ELR (cell line): ENCODE data around the gene WWOX.

Experiments
- DNase-seq: peaks from one replicate; pipeline ENCODE4 v3.0.0-alpha.2; 2015; ENCODE audit warnings: low read depth

The WWOX gene

GRCh38 chr16:78437352-78437968 is 338.0 kb downstream of the WWOX start:
- peak; percentile 15 for DNase-seq

DNA sequence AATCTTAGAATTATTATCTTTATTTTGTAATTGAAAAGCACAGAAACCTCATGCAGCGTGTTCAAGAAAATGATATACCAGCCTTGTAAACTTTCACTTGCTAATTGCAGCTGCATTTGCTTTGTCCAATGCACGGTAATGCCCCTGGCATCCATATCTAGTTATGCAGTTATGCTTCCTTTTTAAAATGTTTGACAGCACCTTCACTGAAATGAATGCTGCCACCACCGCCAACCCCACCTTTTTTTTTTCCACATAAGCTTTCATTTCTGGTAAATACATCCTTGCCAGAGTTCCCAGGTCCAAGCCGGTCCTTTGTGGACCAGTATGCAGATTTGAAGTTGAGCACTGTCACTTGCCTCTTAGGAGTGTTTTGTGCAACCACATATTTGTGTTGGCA is 338.8 kb downstream of the WWOX start:
- DNase-seq = no peak

DNA sequence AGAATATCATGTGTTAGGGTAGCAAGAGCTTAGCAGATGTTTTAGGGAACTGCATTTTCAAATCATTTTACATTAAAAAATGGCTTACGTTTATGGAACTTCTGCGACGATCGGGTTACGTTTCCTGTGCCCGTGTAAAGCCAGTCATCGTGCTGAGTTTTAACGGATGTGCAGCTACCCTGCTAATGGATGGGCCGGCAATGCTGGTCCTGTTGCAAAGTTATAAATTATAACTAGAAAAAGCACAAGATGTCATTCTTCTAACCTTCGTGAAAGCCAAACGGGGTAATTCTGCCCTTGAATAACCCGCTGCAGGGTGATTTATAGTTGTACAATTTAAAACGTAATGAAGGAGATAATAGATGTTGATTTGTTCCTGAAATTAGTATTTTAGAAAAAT is 339.2 kb downstream of the WWOX start:
- no peak for DNase-seq

GRCh38 chr16:78439646-78440045 is 340.2 kb downstream of the WWOX start:
- DNase-seq = no peak

- no peak for DNase-seq
These were observed 341.8 kb downstream of the WWOX start for GRCh38 chr16:78441298-78441697.

- DNase-seq = no peak
These were observed 344.3 kb downstream of the WWOX start for GRCh38 chr16:78443542-78444364.

- DNase-seq = no peak
These were observed 346.4 kb downstream of the WWOX start for GRCh38 chr16:78445818-78446217.

DNA sequence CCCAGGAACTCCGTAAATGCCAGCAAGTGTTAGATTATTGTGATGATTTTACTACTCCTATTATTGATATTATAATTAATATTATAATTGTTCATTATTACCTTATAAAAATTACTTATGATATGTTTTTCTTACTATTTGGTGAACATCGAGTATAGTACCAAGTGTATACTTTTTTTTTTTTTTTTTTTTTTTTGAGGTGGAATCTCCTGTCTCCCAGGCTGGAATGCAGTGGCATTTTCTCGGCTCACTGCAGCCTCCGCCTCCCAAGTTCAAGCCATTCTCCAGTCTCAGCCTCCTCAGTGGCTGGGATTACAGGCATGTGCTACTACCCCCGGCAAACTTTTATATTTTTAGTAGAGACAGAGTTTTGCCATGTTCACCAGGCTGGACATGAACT is 347.0 kb downstream of the WWOX start:
- no peak for DNase-seq

DNA sequence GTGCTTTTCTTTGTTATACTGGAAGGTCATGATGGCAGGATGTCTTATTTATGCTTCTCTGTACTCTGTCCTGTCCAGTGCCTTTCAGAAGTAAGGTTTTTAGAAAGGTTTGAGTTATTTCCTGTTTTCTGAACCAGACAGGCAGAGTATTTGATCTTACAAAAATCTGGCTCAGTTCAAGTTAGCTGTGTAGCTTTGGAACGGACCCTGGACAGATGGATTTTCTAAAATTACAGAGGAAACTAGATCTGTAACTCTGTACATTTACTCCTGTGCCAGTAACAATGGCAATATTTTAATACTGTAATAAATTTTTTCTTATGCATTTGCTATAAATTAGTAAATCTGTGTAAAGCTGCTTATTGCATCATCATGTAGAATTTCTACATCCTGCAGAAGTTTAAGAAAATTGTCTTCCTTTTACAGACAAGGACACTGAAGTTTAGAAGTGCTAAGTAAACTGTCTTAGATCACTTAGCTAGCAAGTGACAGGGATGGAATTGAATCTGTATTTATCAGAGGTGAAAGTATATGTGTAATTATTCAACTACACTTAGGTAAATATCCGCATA is 347.6 kb downstream of the WWOX start:
- DNase-seq = no peak

DNA sequence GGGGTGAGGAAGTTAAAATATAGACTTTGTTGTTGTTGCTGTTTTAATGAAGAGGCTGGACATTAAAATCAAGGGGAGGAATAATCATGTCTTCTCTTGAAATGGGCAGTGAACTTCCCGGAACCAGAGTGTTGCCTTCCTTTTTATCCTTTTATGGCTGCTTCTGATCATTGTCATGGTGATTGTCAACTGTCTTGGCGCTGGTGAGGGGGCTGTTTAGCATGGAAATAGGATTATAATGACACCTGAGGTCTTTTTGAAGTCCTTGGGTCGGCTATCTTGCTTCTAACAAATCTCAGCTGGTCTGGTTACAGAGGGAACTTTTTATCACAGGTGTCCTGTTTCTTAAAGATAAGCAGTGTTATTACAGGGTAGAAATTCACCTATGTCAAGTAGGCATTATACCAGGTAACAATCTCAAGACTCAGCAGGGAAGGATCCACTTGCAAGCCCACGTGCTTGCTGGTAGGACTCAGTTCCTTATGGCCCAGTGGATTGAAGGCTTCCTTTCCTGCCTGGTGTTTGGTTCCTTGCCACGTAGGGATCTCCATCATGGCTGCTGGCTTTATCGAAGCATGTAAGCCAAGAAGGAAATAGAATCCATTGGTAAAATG is 349.3 kb downstream of the WWOX start:
- DNase-seq = no peak

DNA sequence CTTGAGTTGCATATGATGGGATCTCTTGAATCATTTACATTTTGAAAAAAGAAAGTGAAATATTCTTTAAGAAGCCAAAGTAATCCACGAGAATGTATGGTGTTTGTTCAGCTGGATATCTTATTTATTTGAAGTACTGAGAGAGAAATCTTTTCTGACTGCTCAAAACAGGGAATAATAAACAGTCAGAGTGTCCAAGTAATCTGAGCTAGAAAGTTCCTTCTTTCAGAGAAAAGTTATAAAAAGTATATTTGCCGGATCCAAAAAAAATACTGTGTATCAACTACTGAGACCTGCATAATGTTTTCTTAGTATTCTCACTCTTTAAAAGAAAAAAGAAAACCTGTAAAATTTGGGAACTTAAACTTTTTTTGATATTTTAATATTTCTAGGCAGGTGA is 350.8 kb downstream of the WWOX start:
- DNase-seq = no peak

- no peak for DNase-seq
These were observed 352.6 kb downstream of the WWOX start for GRCh38 chr16:78452025-78452555.

- DNase-seq = no peak
These were observed 356.4 kb downstream of the WWOX start for GRCh38 chr16:78455861-78456260.

- DNase-seq = no peak
These were observed 359.1 kb downstream of the WWOX start for GRCh38 chr16:78458588-78458987.

DNA sequence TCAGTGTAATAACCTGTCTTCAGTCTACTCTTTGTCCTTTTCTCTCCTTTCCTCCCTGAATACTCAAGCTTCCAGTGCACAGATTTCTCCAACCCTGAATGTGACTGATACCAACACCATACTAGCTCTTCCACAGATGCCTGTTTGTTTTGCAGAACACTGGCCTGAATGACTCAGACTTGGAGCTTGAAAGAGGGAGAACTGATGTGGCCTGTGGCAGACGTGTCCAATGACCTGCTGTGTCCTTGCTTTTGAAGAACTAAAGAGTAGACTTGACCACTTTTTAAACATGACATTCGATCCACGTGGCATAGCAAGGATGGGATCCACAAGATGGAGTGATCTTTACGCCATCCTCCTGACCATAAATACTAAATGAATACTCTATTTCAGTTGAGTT is 361.0 kb downstream of the WWOX start:
- DNase-seq = no peak

DNA sequence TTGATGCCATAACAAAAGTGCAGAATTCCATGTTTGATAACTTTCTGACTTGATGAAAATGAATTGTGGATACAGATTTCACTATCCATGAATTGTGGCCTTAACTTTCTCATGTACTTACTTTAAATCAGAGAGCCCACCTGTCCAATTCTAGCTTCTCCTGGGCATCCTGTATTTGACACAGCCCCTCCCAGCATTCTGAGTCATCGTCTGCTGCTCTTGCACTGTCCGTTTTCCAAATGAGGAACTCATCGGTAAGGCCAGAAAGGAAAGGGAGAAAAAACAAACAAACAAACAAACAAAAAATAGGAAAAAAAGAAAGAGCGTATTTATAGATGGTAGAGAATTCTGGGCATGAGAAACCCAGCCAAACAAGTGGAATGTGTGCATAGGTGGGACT is 361.6 kb downstream of the WWOX start:
- no peak for DNase-seq

GRCh38 chr16:78461496-78462287 is 362.2 kb downstream of the WWOX start:
- no peak for DNase-seq

GRCh38 chr16:78462288-78463208 is 363.1 kb downstream of the WWOX start:
- no peak for DNase-seq

- DNase-seq = no peak
These were observed 364.1 kb downstream of the WWOX start for GRCh38 chr16:78463591-78463990.

GRCh38 chr16:78464833-78465232 is 365.4 kb downstream of the WWOX start:
- DNase-seq = no peak

DNA sequence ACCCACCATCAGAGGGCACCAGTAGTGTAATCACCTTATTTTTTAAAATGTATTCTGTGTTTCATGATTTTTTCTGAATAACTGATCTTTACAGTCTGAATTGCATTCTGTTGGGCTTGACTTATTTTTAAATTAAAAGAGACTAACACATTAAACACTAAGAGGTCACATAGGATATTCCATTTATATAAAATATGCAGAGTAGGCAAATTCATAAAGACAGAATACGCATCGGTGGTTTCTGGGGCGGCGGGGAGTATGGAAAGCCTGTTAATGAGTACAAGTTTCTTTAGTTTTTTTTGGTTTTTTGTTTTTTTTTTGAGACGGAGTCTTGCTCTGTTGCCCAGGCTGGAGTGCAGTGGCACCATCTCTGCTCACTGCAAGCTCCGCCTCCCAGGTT is 366.3 kb downstream of the WWOX start:
- no peak for DNase-seq
